Transverse colon (tissue), 4 donors: Measurements from ENCODE around the gene DNAJB13. TPM values are rescaled to one million over a fixed set of nuclear protein-coding genes. Genes with fewer than 3 reads are reported as not detected.

Experiments
- DNase-seq: peaks from one replicate; pipeline ENCODE4 v3.0.0-alpha.2; 2019
- H3K27ac ChIP-seq, 4 donors: fragments of 200-600 bp; sonication (generic); 2 replicates each; pipeline ENCODE4 v1.5.1; 2016 to 2018; ENCODE audit warnings: inconsistent platforms in 4 of 4
- H3K27me3 ChIP-seq: fragments of 200-600 bp; sonication (generic); 2 replicates; pipeline ENCODE4 v1.5.1; 2017; ENCODE audit warnings: inconsistent platforms
- H3K36me3 ChIP-seq, 4 donors: fragments of 200-600 bp; sonication (generic); 2 replicates each; pipeline ENCODE4 v1.5.1; 2017 to 2019; ENCODE audit warnings: inconsistent platforms in 4 of 4
- H3K4me1 ChIP-seq, 4 donors: fragments of 200-600 bp; sonication (generic); 2 replicates each; pipeline ENCODE4 v1.5.1; 2017 to 2020; ENCODE audit warnings: inconsistent platforms in 4 of 4
- H3K4me3 ChIP-seq, 4 donors: fragments of 200-600 bp; sonication (generic); 1 replicate in 1 of 4; 2 replicates in 3 of 4; pipeline versions ENCODE4 v1.5.1 to v1.6.1; 2017 to 2019; ENCODE audit warnings: inconsistent platforms in 4 of 4
- H3K9me3 ChIP-seq, 2 donors: fragments of 200-600 bp; sonication (generic); 2 replicates each; pipeline ENCODE4 v1.5.1; 2017 to 2019; ENCODE audit warnings: inconsistent platforms in 2 of 2
- EP300 ChIP-seq: sonication (generic); formaldehyde crosslinking; IDR thresholded peaks from one replicate; pipeline ENCODE4 v1.6.1; 2017; ENCODE audit warnings: antibody characterized with exemption, low read depth
- POLR2A ChIP-seq: fragments of 450-650 bp; IDR thresholded peaks from one replicate; pipeline ENCODE4 v1.6.1; 2016; ENCODE audit warnings: antibody characterized with exemption, mild to moderate bottlenecking, moderate library complexity
- POLR2AphosphoS5 ChIP-seq, 3 donors: sonication (generic); formaldehyde crosslinking; IDR thresholded peaks; one replicate each; pipeline ENCODE4 v1.6.1; 2016; ENCODE audit warnings: antibody characterized with exemption in 3 of 3
- WGBS, 2 donors: methylation state at CpG; one replicate each; pipeline ENCODE4 v1.1.5; 2018; ENCODE audit warnings: low coverage in 1 of 2; 5-methylcytosine and 5-hydroxymethylcytosine counted together
- in situ Hi-C, 4 donors: fragments of 200-750 bp; cut with MboI; loops; one replicate each; pipeline versions ENCODE4 v1.15.0 to v1.15.1; 2017; ENCODE audit warnings: low sequenced_read_pairs in 3 of 4, low pct_ligation_motif_present in 1 of 4, low pct_unique_long_range_greater_than_20kb in 1 of 4
- intact Hi-C: fragments of 100-400 bp; cut with DNase I; formaldehyde crosslinking; loops from one replicate; pipeline ENCODE4 v1.15.1; 2023; ENCODE audit warnings: low total_unique reads
- total RNA-seq, 4 donors: library from RNA; depleted of rRNA; stranded (reverse); fragments of >200 nt; gene quantifications; one replicate each; pipeline ENCODE4 v1.1.0, GENCODE V29; 2016
- TF ChIP-seq, protein P1 (sequence below), 5 experiments: fragments of 200-600 bp in 3 of 5; fragments of 450-650 bp in 2 of 5; sonication (generic) in 3 of 5; IDR thresholded peaks; 1 replicate in 2 of 5; 2 replicates in 3 of 5; pipeline ENCODE4 v1.5.1; 2016 to 2017; ENCODE audit warnings: antibody characterized with exemption in 5 of 5, inconsistent platforms in 3 of 5, mild to moderate bottlenecking in 2 of 5, moderate library complexity in 1 of 5

Gene DNAJB13
- total RNA-seq, 4 donors from 2014 or later = not detected

DNA sequence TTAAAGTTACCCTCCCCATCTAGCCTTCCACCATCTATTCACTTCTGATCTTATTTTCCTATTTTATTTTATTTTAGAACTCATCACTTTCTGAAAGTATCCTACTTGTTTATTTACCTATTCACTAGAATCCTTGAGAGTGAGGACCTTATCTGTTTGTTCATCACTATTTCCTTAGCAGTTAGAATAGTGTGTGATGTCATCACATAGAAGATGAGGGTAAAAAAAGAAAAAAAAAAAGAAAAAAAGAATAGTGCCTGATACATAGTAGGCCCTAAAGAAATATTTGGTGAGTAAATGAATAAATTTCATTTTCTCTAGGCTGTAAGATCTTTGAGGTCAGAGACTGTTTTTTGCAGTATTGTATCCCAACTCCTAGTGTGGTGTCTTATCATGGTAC, 37.4 kb upstream of the DNAJB13 start:
- intact Hi-C loops (no loop called here), in situ Hi-C loops (no loop called here)
- Histone ChIP-seq H3K9me3 (no peaks in the 10 kb centered on the region), H3K36me3 (peaks cover 0 to 35% (median 17%) of the 10 kb centered on the region in 4 donors), H3K27me3 (no peaks in the 10 kb centered on the region), H3K27ac (no peak overlapping the region), H3K4me1 (no peaks in the 10 kb centered on the region), H3K4me3 (no peak overlapping the region)
- DNase-seq = no peak
- TF ChIP-seq POLR2AphosphoS5 (IDR thresholded peaks at IDR 0.05) = no peak
- TF ChIP-seq, protein P1, sequence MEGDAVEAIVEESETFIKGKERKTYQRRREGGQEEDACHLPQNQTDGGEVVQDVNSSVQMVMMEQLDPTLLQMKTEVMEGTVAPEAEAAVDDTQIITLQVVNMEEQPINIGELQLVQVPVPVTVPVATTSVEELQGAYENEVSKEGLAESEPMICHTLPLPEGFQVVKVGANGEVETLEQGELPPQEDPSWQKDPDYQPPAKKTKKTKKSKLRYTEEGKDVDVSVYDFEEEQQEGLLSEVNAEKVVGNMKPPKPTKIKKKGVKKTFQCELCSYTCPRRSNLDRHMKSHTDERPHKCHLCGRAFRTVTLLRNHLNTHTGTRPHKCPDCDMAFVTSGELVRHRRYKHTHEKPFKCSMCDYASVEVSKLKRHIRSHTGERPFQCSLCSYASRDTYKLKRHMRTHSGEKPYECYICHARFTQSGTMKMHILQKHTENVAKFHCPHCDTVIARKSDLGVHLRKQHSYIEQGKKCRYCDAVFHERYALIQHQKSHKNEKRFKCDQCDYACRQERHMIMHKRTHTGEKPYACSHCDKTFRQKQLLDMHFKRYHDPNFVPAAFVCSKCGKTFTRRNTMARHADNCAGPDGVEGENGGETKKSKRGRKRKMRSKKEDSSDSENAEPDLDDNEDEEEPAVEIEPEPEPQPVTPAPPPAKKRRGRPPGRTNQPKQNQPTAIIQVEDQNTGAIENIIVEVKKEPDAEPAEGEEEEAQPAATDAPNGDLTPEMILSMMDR (IDR thresholded peaks at IDR 0.05) = no peak
- TF ChIP-seq EP300 = no peak
- no peak for TF ChIP-seq POLR2A

DNA sequence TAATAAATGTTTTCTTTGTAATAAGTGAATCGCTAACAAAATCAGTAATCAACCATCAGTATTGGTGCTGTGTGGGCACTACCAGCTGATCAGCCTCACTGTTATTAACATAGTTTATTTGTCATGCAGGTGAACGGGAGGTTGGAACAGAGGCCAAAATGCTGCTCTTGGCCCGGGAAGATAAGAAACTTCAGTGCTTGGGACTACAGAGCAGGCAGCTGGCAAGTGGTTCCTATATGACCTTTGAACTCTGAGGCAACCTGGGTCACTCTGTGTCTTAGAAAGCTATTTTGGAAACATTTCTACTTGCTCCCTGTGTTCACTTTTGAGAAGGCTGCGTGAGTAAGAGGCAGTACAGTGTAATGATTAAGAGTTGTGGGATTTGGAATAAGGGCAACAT, 36.5 kb upstream of the DNAJB13 start:
- no peak for DNase-seq
- no peak overlapping the region for H3K4me3 ChIP-seq
- no peaks in the 10 kb centered on the region for H3K4me1 ChIP-seq
- peaks cover 0 to 43% (median 20%) of the 10 kb centered on the region in 4 donors for H3K36me3 ChIP-seq
- in situ Hi-C loops (no loop called here), intact Hi-C loops (no loop called here)
- no peaks in the 10 kb centered on the region for H3K9me3 ChIP-seq
- no peaks in the 10 kb centered on the region for H3K27me3 ChIP-seq
- 72 to 79% methylated on average over 3 to 4 of the region's 4 CpGs for WGBS, 2 donors
- H3K27ac ChIP-seq = no peak overlapping the region
- TF ChIP-seq POLR2AphosphoS5 (IDR thresholded peaks at IDR 0.05) = no peak
- TF ChIP-seq POLR2A = no peak
- TF ChIP-seq, protein P1 (IDR thresholded peaks at IDR 0.05) = no peak
- TF ChIP-seq EP300 = no peak

DNA sequence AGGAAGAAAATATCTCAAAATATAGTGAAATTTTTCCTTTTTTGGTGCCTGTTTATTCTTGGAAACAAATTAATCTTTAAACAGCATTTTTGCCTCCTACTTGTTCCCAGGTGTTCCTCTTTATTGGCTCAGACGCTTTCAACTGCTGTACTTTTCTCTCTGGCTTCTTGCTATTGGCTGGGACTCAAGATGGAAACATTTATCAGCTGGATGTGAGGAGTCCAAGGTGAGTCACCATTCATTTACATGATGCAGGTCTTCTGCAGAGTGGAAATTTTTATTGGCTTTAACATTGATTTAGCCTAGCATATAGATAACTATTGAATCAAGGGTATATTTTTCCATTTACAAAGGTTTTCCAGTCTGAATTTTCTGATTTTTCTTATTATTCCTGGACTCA, 34.4 kb upstream of the DNAJB13 start:
- H3K27me3 ChIP-seq = no peaks in the 10 kb centered on the region
- H3K4me3 ChIP-seq = no peak overlapping the region
- TF ChIP-seq POLR2A (no peak), POLR2AphosphoS5 (IDR thresholded peaks at IDR 0.05) (no peak), EP300 (no peak)
- TF ChIP-seq, protein P1 (IDR thresholded peaks at IDR 0.05) = no peak
- H3K36me3 ChIP-seq = peaks cover 0 to 50% (median 22%) of the 10 kb centered on the region in 4 donors
- H3K9me3 ChIP-seq = no peaks in the 10 kb centered on the region
- DNase-seq = no peak
- intact Hi-C loops (no loop called here), in situ Hi-C loops (no loop called here)
- WGBS, 2 donors = 56 to 65% methylated on average over 1 of the region's 1 CpG
- no peak overlapping the region for H3K27ac ChIP-seq
- no peaks in the 10 kb centered on the region for H3K4me1 ChIP-seq

- intact Hi-C loops (no loop called here), in situ Hi-C loops (no loop called here)
- Histone ChIP-seq H3K9me3 (no peaks in the 10 kb centered on the region), H3K36me3 (peaks cover 0 to 51% (median 15%) of the 10 kb centered on the region in 4 donors), H3K4me3 (no peak overlapping the region), H3K27me3 (no peaks in the 10 kb centered on the region), H3K4me1 (no peaks in the 10 kb centered on the region), H3K27ac (no peak overlapping the region)
- whole genome bisulfite sequencing, 2 donors = 99 to 100% methylated on average over 1 to 4 of the region's 4 CpGs
- DNase-seq = no peak
- no peak for TF ChIP-seq EP300
- TF ChIP-seq POLR2AphosphoS5 (IDR thresholded peaks at IDR 0.05) = no peak
- TF ChIP-seq, protein P1 (IDR thresholded peaks at IDR 0.05) = no peak
- no peak for TF ChIP-seq POLR2A
Observed at GRCh38 chr11:73921180-73921579, 29.6 kb upstream of the DNAJB13 start.
